GM12892 (cell line): Measurements from ENCODE around the gene DENND6B.

Experiments used
- POLR2A ChIP-seq: IDR thresholded peaks from 2 replicates; pipeline ENCODE4 v1.6.1; 2011; ENCODE audit warnings: low read depth, low read length, control low read depth
- POLR2AphosphoS5 ChIP-seq: IDR thresholded peaks from 2 replicates; pipeline ENCODE4 v1.6.1; 2011; ENCODE audit warnings: low read depth, low read length, control low read depth

DNA sequence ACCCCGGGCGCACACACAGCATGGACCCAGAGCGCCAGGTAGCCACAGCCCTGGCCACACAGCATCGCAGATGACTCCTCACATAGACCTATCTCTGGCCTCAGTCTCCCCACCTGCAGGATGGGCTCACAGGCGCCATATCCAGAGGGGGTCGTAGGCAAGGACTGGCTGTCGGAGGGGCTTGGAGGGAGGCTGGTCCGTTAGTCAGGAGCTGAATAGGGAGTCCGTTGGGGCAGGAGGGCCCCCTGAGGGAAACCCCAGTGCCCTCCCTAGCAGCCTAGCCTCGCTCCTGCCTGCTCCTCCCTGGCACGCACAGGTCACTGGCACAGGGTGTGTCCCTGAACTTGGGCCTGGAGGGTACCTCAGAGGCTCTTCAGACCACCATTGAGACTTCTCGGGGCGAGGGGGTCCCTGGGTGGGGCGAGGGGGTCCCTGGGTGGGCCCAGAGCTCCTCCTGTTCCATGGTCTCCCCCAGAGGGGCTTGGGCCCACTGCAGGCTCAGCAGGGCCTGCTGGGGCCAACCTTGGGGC, 21.4 kb downstream of the DENND6B start:
- no peak for TF ChIP-seq POLR2A
- no peak for TF ChIP-seq POLR2AphosphoS5
